ENCODE data around the gene NTM. TPM values are rescaled to one million over a fixed set of nuclear protein-coding genes. Genes with fewer than 3 reads are reported as not detected.

The NTM gene
- total and polyA plus RNA-seq, 2 donors (not counting 3 experiments of a cell fraction or from before 2014, with no cell fraction given): 1.00 to 1.1 TPM

GRCh38 chr11:132033051-132033450 is 662.6 kb downstream of the NTM start:
- DNase-seq (ENCODE audit: low read depth, low spot score): no peak
- dilution Hi-C loops (cut with MboI; ENCODE audit: extremely low pct_ligation_motif_present, low sequenced_read_pairs): no loop called here
- Histone ChIP-seq H3K9me3 (replicated peaks; ENCODE audit: control insufficient read depth, insufficient read depth, low read length) (no peaks in the 10 kb centered on the region), H3K4me1 (ENCODE audit: control insufficient read depth, extremely low read depth, insufficient read depth, low read length) (no peaks in the 10 kb centered on the region), H4K20me1 (replicated peaks; ENCODE audit: control insufficient read depth, extremely low read depth, insufficient read depth, low read length) (no peaks in the 10 kb centered on the region), H3K79me2 (ENCODE audit: control insufficient read depth, insufficient read depth, low read length) (no peaks in the 10 kb centered on the region), H2AFZ (ENCODE audit: low read depth, low read length) (no peak overlapping the region), H3K27me3 (ENCODE audit: control insufficient read depth in 2 of 2, insufficient read depth in 2 of 2, low read length in 2 of 2) (no peaks in the 10 kb centered on the region), H3K9ac (replicated peaks; ENCODE audit: extremely low read depth, insufficient read depth, low read length) (no peak overlapping the region), H3K9me1 (replicated peaks; ENCODE audit: control insufficient read depth, extremely low read depth, insufficient read depth, low read length) (no peaks in the 10 kb centered on the region), H3K4me3 (replicated peaks in 1 of 3; ENCODE audit: insufficient read depth in 1 of 3, low read depth in 1 of 3, low read length in 3 of 3) (no peak overlapping the region), H3K36me3 (ENCODE audit: control insufficient read depth in 2 of 2, extremely low read depth in 1 of 2, insufficient read depth in 2 of 2, low read length in 2 of 2) (no peaks in the 10 kb centered on the region), H3K27ac (ENCODE audit: insufficient read depth, low read depth, low read length) (no peak overlapping the region), H3K4me2 (ENCODE audit: insufficient read depth, low read length) (no peak overlapping the region)
- ChIA-PET CTCF (interaction anchor here (0.6 to 1.5 kb wide), 3 partner anchors 10 to 94 kb away, joined by 3 to 4 read pairs (median 3); no protein-coding TSS in a partner anchor), POLR2A (no interaction called here)
- no TSS peak for BruUV-seq (replicated peaks)
- TF ChIP-seq GATA2 (IDR thresholded peaks at IDR 0.05; ENCODE audit: insufficient read depth, insufficient read length, low read depth, low read length) (no peak), CTCF (IDR thresholded peaks at IDR 0.05; ENCODE audit: extremely low read depth in 1 of 2, insufficient read depth in 1 of 2, low read depth in 1 of 2, low read length in 2 of 2) (no peak), MAX (IDR thresholded peaks at IDR 0.05; ENCODE audit: insufficient read depth, insufficient read length) (no peak), POLR2A (IDR thresholded peaks at IDR 0.05; ENCODE audit: low read depth, low read length) (no peak), EZH2 (IDR thresholded peaks at IDR 0.05; ENCODE audit: borderline replicate concordance, low read depth, low read length, severe bottlenecking) (no peak), MYC (IDR thresholded peaks at IDR 0.05; ENCODE audit: low read depth, low read length) (no peak)
- no peak for FAIRE-seq
- intact Hi-C loops (cut with micrococcal nuclease): no loop called here

GRCh38 chr11:132035228-132035627 is 664.8 kb downstream of the NTM start:
- DNase-seq (ENCODE audit: low read depth, low spot score): no peak
- Histone ChIP-seq H3K9me3 (replicated peaks; ENCODE audit: control insufficient read depth, insufficient read depth, low read length) (no peaks in the 10 kb centered on the region), H3K27me3 (ENCODE audit: control insufficient read depth in 2 of 2, insufficient read depth in 2 of 2, low read length in 2 of 2) (no peaks in the 10 kb centered on the region), H4K20me1 (replicated peaks; ENCODE audit: control insufficient read depth, extremely low read depth, insufficient read depth, low read length) (no peaks in the 10 kb centered on the region), H3K9me1 (replicated peaks; ENCODE audit: control insufficient read depth, extremely low read depth, insufficient read depth, low read length) (no peaks in the 10 kb centered on the region), H3K27ac (ENCODE audit: insufficient read depth, low read depth, low read length) (no peak overlapping the region), H3K9ac (replicated peaks; ENCODE audit: extremely low read depth, insufficient read depth, low read length) (no peak overlapping the region), H3K4me2 (ENCODE audit: insufficient read depth, low read length) (no peak overlapping the region), H3K36me3 (ENCODE audit: control insufficient read depth in 2 of 2, extremely low read depth in 1 of 2, insufficient read depth in 2 of 2, low read length in 2 of 2) (no peaks in the 10 kb centered on the region), H3K79me2 (ENCODE audit: control insufficient read depth, insufficient read depth, low read length) (no peaks in the 10 kb centered on the region), H2AFZ (ENCODE audit: low read depth, low read length) (no peak overlapping the region), H3K4me3 (replicated peaks in 1 of 3; ENCODE audit: insufficient read depth in 1 of 3, low read depth in 1 of 3, low read length in 3 of 3) (no peak overlapping the region), H3K4me1 (ENCODE audit: control insufficient read depth, extremely low read depth, insufficient read depth, low read length) (no peaks in the 10 kb centered on the region)
- intact Hi-C loops (cut with micrococcal nuclease) (no loop called here), dilution Hi-C loops (cut with MboI; ENCODE audit: extremely low pct_ligation_motif_present, low sequenced_read_pairs) (no loop called here)
- FAIRE-seq: no peak
- ChIA-PET POLR2A (no interaction called here), CTCF (interaction anchor here (0.7 kb wide), 1 partner anchor 12 kb away, joined by 3 read pairs; no protein-coding TSS in a partner anchor)
- TF ChIP-seq EZH2 (IDR thresholded peaks at IDR 0.05; ENCODE audit: borderline replicate concordance, low read depth, low read length, severe bottlenecking): no peak
- TF ChIP-seq POLR2A (IDR thresholded peaks at IDR 0.05; ENCODE audit: low read depth, low read length): no peak
- TF ChIP-seq GATA2 (IDR thresholded peaks at IDR 0.05; ENCODE audit: insufficient read depth, insufficient read length, low read depth, low read length): no peak
- BruUV-seq (replicated peaks): no TSS peak

Measured in endothelial cell of umbilical vein (primary cell).